HG03097 (cell line): ENCODE data around the gene PLCXD1.

ENCODE experiments used
- ATAC-seq: cut with Tn5 transposase; IDR thresholded peaks from one replicate; pipeline ENCODE4 v1.9.1; 2021; ENCODE audit not compliant: unreplicated experiment, low FRiP score

PLCXD1 gene

GRCh38 chrX:332916-333610 lies 51.9 kb downstream of the PLCXD1 start:
- no peak for ATAC-seq

DNA sequence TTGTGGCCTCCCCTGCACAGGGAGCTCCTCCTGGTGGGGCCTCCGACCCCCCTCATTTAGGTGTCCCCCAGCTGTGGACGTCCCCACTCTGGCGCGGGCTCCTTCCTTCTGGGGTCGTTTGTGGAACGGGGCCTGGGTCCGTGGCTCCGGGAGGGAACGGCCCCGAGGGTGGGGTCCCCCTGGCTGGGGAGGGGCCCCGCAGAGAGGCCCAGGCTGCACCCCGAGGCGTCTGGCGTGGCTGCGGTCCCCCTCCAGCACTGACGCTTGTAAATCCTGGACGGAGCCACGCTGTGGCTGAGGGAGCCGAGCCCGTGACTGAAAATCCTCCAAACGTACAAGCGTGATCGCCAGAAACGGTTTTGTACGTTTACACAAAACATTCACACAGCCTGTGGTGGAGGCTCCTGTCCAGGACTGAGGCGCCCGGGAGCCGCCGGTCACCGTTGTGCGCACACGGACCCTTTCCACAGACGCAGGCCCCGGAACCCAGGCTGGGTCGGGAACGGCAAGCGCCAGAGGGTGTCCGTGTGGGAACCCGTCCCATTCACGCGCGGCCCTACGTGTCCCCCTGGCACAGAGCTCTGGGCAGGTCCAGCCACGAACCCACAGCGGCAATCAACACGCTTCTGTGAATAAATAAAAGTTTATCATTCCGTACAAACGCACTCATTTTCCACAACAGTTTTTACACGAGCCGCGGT lies 52.6 kb downstream of the PLCXD1 start:
- ATAC-seq: no peak

GRCh38 chrX:334331-334891 lies 53.2 kb downstream of the PLCXD1 start:
- no peak for ATAC-seq

GRCh38 chrX:334971-335757 lies 54.0 kb downstream of the PLCXD1 start:
- ATAC-seq: no peak

DNA sequence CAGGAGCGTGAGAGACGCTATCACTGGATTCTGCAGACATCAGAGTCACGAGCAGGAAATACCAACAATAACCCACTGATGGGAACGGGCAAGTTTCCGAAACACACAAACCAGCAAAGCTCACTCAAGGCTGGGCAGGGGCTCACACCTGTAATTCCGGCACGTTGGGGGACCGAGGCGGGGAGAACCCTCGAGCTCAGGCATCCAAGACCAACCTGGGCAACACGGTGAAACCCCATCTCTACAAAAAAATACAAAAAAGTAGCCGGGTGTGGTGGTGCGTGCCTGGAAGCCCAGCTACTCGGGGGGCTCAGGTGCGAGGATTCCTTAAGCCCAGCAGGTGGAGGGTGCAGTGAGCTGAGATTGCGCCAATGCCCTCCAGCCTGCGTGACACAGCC lies 54.6 kb downstream of the PLCXD1 start:
- no peak for ATAC-seq

DNA sequence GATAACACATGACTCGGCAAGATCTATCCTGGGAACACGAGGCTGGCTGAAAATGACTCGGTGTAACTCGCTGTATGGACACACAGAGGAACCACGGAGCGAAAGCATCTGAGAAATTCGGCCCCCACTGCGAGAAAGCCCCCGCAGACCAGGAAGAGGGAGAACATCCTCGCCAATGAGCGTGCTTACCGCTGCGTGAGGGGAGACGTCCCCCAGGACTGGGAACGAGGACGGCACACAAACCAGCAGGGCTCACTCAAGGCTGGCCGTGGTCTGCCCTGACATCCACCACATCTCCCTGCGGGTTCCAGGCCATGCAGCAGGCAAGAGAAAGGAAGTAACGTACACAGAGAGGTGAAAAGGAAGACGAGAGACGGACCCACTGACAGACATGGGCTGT lies 55.0 kb downstream of the PLCXD1 start:
- ATAC-seq: no peak

- no peak for ATAC-seq
Measured at GRCh38 chrX:337331-337831, 56.2 kb downstream of the PLCXD1 start.

DNA sequence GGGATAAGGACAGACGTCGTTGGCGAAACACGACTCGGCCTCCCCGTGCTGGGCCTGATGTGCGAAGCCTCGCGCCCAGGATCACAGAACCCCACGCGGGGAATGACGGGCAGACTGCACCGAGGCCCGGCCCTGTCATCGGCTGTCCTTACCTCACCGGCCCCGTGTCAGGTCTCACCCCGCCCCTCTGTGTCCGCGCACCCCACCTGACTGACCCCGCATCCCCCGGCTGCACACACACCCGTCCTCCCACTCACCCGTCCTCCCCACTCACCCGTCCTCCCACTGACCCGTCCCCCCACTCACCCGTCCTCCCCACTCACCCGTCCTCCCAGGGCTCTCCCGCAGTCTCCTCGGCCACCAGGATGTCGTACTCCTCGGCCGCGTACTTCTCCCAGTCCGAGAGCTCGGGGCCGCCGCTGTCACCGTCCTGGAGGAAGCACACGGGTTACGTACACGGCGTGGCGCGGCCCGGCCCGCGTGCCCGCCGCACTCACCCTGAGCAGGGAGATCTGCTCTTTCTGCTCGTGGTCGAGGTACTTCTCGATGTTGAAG lies 57.2 kb downstream of the PLCXD1 start:
- no peak for ATAC-seq

DNA sequence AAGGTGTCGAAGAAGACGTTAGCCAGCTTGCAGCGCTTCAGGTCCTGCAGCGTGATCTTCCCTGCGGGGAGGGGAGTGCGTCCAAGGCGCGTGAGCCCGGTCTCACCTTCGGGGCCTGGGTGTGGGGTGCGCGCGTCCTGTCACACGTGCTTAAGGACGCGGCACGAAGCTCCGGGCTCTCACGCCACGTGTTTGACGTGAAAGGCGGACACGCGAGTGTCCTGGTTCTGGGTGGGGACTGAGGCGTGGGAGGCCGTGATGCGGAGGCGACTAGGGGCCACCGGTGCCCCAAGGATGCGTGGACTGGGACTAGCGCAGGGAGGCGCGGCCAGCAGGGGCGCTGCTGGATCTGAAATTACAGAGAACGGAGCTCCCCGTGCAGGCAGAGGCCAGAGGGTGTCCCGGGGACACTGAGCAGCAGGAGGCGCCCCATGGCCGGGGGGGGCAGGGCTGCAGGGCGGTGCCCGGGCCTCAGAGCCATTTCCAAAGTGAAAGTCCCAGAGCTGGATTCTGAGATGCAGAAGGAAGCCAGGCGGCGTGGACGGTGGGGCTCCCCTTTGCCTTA lies 57.7 kb downstream of the PLCXD1 start:
- ATAC-seq: no peak

- ATAC-seq: no peak
Measured at GRCh38 chrX:340121-340520, 58.9 kb downstream of the PLCXD1 start.

- no peak for ATAC-seq
Measured at GRCh38 chrX:340641-341423, 59.7 kb downstream of the PLCXD1 start.

DNA sequence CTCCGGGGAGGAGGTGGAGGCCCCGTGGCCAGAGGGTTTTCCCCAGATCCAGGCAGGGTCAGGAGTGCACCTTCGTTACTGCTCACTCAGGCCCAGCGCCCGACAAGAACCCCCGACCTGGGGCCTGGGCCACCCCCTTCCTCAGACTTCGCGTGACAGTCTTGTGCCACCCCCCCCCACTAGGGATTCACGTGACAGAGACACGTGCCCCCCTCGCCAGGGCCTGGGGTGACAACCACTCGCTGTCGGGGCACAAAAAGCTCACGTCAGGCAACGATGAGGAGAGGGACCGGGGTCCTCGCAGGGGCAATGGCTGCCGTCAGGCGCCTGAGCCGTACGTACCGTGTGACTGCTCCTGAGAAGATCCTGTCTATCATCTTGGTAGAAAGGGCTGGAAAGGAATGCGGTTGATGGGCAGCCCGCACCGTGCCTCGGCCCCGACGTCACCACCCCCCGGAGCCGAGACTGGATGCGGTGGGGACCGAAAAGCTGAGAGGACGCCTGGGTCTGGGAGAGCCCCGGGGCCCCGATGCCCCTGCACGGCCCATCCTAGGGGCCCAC lies 60.4 kb downstream of the PLCXD1 start:
- ATAC-seq: no peak

DNA sequence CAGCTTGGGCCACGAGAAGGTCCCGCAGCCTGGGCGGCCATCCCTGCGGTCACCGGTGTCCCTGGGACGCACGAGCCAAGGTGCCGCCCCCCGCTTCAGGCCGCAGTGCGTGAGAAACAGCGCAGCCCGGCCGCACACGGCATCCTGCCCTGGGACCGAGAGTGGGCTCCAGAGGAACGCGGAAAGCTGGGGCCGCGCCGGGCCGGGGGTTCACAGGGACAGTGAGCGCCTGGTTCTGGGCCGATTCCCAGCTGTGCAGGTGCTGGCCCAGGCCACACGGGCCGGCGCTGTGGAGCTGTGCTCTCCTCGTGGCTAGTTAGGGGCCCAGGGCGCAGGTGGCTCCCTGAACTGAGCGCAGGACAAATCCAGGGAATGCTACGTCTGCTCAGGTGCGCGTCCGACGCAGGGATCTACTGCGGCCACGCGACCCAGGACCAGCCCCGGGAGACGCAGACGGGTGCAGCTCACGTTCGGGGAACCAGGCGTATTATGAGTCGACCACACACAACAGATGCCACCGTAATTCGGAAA lies 63.3 kb downstream of the PLCXD1 start:
- ATAC-seq: no peak

- no peak for ATAC-seq
Measured at GRCh38 chrX:345020-345925, 64.1 kb downstream of the PLCXD1 start.

DNA sequence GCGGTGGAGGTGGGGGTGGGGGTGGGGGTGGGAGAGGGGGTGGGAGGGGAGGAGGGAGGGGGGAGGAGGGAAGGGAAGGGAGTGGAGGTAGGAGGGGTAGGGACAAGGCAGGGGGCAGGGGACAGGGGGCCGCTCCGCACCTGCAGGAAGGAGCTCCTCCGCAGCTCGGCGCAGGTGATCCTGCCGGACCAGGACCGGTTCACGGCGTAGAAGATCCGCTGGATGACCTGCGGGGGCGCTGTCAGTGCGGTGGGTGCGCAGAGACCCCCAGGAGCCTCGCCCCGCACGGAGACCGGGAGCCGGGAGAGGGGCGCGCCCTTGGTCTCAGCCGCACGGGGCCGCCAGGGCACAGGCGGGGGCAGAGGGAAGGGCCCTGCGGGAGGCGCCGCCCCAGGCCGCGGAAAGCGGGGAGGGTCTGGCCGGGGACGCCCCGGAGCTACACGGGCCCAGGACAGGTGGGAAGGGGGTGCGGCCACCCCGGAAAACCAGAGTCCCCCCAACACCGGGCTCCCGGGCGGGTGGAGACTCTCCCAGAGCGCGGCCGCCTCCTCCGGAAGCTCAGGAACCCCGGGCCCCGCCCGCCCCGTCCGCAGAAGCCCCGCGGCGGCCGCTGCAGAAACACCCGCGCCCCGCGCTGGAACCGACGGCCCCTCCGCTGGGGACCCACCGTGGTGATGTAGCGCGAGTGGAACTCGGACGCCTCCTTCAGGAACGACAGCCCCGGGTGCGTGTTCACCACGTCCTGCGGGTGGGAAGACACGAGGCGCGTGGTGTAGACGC lies 65.0 kb downstream of the PLCXD1 start:
- ATAC-seq: no peak

DNA sequence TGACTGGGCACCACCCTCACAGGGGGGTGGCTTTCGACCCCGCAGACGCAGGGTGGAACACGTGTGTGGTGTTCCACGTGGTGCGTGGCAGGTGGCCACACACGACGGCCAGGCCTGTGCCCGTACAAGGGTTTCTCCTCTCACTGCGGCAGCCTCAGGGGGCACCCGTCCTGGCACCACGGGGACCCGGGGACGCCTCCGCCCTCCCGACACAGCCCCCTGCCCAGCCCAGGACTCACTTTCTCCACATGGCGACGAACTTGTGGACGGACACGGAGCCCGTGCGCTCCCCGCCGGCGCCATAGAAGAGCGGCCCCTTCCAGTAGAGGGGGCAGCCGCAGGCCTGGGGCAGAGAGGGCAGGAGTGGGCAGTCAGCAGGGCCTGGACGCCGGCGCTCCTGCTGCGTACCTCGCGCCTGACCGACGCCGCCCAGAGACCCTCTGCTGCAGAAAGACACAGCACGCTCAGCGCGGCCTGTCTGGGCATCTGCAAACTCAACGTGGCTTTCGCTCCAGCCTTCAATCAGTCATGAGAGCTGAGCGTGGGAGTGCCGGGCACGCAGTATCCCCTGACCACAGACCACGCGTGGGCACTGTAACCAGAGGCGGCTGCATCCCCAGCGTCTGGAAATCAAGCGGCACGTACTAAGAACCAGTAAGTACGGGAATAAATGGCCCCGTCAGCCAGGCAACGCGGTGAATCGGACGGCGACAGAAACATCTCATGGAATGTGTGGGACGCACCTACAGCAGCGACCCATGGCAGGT lies 66.4 kb downstream of the PLCXD1 start:
- ATAC-seq: no peak
